SK-N-DZ (cell line): ENCODE results near the gene ABLIM2.

Experiments
- DNase-seq: peaks from one replicate; pipeline ENCODE4 v3.0.0-alpha.2; 2015; ENCODE audit warnings: low spot score

Gene ABLIM2

GRCh38 chr4:8087921-8088495 is 70.6 kb downstream of the ABLIM2 start:
- no peak for DNase-seq

GRCh38 chr4:8086783-8087445 is 71.7 kb downstream of the ABLIM2 start:
- no peak for DNase-seq

DNA sequence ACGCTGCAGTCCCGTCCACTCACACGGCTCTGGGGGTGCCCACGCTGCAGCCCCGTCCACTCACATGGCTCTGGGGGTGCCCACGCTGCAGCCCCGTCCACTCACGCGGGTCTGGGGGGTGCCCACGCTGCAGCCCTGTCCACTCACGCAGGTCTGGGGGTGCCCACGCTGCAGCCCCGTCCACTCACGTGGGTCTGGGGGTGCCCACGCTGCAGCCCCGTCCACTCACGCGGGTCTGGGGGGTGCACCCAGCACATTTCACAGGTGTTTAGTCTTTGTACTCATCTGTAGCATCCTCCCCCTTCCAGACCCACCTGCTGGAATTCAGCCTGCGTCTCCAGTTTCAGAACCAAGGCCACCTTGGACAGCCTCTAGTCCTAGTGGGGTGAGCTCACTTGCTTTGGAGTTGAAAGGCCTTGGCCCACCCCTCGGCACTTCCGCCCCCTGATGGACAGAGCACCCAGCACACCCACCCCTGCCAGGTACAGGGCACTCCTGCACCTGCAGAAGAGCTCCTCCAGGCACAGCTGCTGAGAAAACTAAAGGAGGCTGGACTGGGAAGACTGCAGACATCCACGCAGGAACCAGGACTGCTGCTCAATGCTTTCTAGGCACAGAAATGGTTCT is 73.0 kb downstream of the ABLIM2 start:
- no peak for DNase-seq

DNA sequence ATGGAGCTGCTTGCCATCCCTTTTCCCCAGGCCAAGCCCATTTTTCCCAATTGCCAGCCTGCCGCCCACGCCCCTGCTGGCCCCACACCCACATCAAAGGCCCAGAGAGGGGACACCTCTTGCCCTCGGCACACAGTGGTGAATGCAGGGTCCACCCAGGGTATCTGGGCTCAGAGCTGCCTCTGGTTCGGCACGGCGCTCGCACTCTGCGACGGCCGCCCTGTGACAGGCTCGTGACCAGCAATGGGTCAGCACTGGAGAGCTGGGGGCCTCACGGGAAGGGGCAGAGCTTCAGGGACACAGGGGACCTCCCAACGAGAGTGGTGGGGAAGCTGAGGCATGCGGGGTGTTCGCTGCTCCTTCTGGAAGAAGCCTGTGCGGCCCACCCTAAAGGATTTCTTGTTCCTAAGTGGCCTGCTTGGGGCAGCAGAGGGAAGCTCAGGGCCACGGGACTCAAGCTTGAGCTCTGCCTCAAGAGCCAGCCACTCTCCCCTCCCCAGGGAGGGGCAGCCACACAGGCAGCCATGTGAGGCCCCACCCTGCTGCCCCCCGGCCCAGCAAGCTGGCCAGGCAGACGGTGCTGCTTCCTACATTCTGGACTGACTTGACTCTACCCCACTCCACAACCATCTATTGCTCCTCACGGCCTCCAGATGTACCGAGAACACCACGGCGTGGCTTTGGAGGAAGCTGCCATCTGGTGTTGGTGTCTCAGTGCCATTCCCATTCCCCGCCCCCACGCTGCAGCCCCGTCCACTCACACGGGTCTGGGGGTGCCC is 73.7 kb downstream of the ABLIM2 start:
- DNase-seq: no peak

DNA sequence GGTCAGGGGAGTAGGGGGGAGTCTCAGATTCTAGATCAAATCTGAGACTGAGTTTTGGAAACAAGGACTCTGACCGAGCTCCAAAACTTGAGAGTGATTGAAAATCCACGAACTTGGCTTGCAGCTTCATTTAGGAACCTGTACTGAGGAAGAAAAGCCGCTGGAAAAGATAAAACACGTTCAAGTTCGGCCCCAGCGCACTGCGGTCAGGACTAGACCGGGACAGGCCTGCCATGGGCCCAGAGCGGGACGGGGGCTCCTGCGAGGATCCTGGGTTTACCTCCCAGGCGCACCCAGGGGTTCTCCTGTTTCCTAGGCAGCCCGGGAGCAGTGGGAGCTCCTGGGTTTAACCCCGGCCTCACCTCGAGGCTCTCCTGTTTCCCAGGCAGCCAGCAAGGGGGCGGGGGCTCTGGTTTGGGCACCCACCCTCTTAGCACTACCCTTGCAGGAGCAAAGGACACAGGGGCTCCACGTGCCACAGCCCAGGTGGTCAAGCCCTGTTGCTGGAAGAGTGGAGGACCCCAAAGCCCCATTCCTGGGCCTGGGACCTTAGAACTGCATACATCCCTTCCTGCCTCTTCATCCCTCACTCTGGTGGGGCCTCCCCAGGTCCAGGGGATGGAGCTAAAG is 74.5 kb downstream of the ABLIM2 start:
- no peak for DNase-seq

GRCh38 chr4:8083086-8083825 is 75.4 kb downstream of the ABLIM2 start:
- no peak for DNase-seq

DNA sequence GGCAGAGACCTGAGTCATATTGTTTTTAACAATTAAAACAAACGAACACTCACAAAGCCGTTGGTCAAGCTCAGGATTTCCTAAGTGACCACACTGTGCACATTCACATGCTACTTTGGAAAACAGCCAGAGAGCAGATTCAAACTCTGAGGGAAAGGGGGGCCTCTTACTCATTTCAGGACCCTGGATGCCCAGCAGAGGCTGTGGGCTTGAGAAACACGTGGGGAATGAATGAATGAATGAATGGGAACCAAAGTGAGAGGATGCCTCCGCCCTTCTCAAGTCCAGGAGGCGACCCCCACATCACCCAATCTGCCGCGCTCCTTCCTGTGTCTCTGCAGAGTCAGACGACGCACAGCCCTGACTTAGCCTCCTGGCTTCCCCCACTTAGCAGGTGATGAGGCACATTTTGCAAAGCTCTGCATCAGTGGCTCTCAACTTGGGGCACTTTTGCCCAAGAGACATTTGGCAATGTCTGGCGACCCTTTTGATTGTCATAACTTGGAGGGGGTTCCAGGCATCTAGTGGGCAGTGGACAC is 76.0 kb downstream of the ABLIM2 start:
- no peak for DNase-seq

GRCh38 chr4:8081621-8082516 is 76.7 kb downstream of the ABLIM2 start:
- no peak for DNase-seq

- no peak for DNase-seq
These were observed 77.4 kb downstream of the ABLIM2 start for GRCh38 chr4:8081171-8081570.

DNA sequence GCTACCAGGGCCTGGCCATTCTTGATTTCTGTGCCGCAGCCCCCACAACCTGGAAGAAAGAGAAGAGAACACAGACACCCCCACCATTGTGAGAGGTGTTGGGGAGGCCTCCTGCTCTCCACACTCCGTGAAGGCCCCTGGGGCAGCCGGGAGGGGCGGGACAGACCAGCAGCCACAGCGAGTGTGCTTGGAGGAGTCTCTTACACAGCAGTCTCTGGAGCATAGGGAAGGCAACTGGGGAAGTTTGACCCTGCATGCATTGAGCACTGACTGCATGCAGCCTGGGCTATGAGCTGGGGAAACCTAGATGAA is 77.9 kb downstream of the ABLIM2 start:
- no peak for DNase-seq

DNA sequence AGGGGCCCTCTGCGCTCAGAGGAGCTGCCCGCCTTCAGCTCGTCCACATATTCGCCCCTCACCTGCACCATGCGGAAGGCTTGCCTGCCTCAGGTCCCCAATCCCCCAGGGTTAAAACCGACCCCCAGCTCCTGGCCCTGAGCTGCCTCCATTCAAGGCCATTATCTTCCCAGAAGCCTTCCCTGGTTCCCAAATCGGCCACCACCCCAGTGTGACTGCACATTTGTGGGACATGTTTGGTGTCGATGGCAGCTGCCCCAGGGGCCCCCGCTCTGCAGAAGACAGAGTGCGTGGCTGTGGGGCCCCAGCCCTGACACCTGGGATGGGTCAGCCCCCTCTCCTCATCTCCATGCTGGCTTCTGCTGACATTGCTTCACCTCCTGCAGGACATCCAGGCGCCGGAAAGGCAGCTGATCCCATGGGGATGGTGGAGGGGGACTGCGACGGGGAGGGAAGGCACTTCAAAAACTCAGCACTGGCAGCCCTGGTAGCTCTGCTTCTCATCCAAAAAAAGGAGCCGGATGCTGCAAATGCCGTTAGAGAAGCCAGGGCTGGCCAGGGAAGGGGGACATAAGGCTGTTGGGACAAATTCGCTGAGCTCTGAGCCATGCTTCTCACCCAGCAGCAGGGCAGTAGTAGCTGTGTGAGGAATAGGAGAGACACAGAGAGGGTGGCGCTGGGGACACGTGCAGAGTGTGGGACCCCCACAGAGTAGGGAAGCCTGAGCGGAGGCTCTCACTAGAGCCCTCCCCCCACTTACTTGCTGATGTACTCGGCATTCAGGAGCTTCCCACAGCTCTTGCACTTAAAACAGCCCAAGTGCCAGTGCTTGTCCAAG is 78.5 kb downstream of the ABLIM2 start:
- no peak for DNase-seq

GRCh38 chr4:8079031-8079885 is 79.4 kb downstream of the ABLIM2 start:
- DNase-seq: peak; percentile 44

GRCh38 chr4:8078610-8079015 is 80.0 kb downstream of the ABLIM2 start:
- no peak for DNase-seq

- no peak for DNase-seq
These were observed 80.5 kb downstream of the ABLIM2 start for GRCh38 chr4:8078109-8078494.

GRCh38 chr4:8077181-8078108 is 81.2 kb downstream of the ABLIM2 start:
- no peak for DNase-seq

GRCh38 chr4:8076023-8076422 is 82.6 kb downstream of the ABLIM2 start:
- DNase-seq: no peak

DNA sequence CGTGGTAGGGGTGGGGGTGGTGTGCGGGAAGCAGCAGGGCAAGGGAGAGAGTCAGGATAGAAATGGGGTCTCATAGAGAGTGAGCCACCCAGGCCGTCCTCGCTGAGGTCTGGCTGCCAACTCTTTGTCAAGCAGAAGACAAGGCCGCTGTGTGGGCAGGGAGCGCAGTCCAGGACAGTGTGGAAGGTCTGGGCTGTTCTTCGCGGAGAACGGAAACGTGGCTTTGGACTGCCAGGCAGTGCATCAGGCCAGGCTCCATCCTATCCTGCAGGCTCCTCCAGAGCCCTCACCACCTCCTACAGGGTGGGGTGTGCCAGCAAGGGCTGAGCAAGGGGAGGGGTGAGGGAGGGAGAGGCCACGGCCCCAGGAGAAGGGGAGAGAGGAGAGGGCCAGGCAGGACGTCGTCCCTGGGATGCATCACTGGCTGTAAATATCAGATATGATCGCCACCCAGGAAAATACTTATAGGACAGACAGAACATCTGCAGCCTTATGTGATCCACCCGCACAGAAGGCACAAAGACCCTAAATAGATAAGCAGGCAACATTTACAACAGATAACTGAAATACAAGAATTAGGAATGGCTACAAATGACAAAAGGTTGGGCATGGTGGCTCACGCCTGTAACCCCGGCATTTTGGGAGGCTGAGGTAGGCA is 85.3 kb downstream of the ABLIM2 start:
- peak; percentile 21 for DNase-seq
